HG02610 (cell line): ENCODE data around the gene MS4A18.

Experiments
- ATAC-seq: cut with Tn5 transposase; IDR thresholded peaks from one replicate; pipeline ENCODE4 v1.9.1; 2021; ENCODE audit warnings: mild to moderate bottlenecking, moderate library complexity; ENCODE audit not compliant: unreplicated experiment

The MS4A18 gene

DNA sequence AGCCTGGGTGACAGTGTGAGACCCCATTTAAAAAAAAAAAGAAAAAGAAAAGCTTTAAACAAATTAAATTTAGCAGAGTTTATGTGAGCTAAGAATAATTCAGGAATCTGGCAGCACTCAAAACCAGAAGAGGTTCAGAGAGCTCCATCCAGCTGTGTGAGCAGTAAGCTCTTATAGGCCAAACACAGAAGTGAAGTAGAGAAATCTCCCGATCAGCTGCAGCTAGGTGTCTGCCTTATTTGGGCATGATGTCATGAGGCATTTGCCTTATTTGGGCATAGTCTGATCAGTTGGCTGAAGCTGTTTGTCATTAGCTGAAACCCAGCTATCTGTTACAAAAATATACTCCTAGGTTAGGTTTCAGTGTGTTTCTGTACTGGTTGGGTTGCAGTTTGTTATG is 40.4 kb downstream of the MS4A18 start:
- peak; percentile 35 for ATAC-seq

DNA sequence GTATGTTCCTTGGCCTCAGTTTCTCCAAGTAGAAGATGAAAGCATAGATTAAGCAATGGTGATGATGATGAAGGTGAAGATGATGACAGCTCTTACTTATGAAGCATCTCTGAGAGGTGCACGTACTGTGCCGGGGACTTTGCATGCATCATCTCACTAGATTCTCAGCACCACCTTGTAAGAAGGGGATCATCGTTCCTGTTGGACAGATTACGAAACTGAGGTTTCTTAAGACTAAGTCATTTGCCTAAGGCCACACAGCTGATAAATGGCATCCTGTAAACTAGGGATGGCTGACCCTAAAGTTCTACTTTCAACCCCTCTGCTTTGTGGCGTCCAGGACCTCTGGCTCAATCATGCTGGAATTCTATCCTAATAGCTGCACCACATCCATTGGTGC is 40.8 kb downstream of the MS4A18 start:
- no peak for ATAC-seq

- no peak for ATAC-seq
Measured at GRCh38 chr11:60766547-60766946, 42.0 kb downstream of the MS4A18 start.

DNA sequence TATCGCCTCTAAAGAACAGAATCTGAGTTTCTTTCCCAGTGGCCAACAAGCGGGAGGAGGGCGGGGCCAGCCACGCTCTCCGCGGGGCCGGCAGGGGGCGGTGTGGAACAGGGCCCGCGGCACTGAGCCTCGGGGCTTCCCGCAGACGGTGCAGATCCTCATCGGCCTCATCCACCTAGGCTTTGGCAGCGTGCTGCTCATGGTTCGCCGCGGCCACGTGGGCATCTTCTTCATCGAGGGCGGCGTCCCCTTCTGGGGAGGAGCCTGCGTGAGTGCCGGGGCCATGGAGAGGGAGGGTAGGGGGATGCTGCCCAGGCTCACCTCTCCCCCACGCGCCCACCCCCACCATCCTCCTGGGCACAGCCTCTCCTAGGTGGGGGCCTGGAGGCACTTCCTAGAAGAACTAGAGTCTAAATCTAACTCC is 42.9 kb downstream of the MS4A18 start:
- no peak for ATAC-seq

DNA sequence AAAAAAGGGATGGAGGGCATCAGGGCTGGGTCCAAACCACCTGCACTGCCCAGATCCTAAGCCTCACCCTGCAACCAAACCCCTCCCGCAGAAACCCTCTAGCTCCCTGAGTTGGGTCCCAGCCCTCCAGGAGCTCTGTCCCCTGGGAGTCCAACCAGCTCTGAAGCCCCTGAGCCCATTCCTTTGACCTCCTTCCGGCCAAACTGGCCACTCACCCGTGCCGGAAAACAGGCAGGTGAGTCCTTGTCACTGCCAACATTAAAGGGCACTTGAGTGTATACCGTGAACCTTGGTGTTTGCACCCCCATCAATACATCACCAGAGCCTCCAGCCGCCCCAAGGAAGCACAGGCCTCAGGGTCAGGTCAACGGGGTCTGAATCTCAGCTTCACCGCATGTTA is 43.7 kb downstream of the MS4A18 start:
- no peak for ATAC-seq

DNA sequence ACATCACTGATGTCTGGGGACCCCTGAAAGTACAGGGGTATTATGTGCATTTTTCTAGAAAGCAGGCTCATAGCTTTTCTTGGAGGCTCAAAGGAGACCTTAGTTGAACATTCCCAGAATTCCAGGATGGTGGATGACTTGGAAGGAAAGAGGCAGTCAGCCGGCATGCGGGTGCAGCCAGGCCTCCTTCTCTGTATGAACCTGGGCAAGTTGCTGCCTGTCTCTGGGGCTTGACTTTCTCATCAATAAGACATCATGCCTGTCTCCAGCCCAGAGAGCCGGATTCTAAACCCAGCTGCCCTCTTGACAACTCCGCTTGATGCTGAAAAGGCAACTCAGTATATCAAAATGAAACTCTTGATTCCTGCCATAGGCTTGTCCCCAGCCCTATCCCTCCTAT is 44.8 kb downstream of the MS4A18 start:
- no peak for ATAC-seq

GRCh38 chr11:60769811-60770210 is 45.3 kb downstream of the MS4A18 start:
- ATAC-seq = no peak

GRCh38 chr11:60771146-60771545 is 46.6 kb downstream of the MS4A18 start:
- ATAC-seq = no peak

DNA sequence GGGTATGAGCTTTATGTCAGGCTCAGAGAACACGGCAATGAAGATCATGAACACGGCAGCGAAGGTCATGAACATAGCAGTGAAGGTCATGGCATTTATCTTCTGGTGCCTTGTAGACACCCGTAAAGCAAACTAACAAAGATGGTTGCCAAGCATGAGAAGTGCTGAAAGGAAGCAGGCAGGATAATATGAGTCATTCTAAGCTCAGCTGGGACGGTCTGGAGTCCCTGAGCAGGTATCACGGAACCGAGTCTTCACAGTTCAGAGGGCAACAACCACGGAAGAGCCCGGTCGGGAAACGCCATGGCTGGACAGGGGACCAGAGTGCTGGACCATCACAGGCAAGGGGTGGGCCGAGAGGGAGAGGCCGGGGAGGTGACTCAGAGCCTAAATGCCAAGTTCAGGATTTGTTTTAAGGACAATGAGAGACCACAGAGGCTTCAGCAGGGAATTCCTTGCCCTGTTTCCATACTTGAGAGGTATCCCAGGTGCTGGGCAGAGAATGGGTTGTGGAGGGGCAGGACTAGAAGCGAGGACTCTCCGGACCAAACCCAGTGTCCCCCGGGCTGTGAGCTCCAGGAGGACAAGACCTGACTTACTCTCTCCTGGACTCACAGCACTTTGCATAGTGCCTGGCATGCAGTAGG is 47.5 kb downstream of the MS4A18 start:
- ATAC-seq = no peak

GRCh38 chr11:60772666-60773065 is 48.1 kb downstream of the MS4A18 start:
- no peak for ATAC-seq

- ATAC-seq = no peak
Measured at GRCh38 chr11:60774726-60775125, 50.2 kb downstream of the MS4A18 start.

GRCh38 chr11:60775420-60775961 is 51.0 kb downstream of the MS4A18 start:
- peak; percentile 49 for ATAC-seq

- ATAC-seq = no peak
Measured at GRCh38 chr11:60776167-60776566, 51.6 kb downstream of the MS4A18 start.

GRCh38 chr11:60777106-60777505 is 52.6 kb downstream of the MS4A18 start:
- ATAC-seq = no peak

DNA sequence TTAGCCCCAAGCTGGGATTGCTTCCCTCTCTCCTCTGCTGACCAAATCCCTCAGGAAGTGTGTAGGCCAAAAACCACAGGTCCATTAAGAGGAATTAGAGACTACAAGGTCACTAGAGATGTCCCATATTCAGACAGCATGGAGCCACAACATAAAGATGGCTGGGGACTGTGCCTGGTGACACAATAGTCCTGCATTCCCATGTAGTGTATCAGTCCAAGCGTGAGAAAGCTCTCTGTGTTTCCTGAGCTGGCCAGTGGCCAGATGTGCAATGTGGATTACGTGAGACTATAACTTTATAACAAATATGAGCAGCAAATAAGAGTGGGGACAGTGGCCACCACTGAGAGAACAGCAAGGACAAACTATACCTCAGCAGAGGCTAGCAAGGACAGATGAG is 53.1 kb downstream of the MS4A18 start:
- ATAC-seq = no peak

DNA sequence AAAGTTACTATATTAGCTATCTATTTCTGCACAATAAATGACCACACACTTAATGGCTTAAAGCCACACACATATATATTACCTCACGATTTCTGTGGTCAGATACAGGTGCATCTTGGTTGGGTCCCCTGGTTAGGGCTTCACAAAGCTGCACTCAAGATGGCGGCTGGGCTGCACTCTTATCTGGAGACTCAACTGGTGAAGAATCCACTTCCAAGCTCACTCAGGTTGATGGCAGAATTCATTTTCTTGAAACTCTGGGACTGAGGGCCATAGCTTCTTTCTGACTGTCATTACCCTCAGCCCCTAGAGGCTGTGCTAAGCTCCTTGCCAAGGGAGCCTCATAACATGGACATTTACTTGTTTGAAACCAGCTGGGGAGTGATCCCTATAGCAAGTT is 55.5 kb downstream of the MS4A18 start:
- no peak for ATAC-seq

DNA sequence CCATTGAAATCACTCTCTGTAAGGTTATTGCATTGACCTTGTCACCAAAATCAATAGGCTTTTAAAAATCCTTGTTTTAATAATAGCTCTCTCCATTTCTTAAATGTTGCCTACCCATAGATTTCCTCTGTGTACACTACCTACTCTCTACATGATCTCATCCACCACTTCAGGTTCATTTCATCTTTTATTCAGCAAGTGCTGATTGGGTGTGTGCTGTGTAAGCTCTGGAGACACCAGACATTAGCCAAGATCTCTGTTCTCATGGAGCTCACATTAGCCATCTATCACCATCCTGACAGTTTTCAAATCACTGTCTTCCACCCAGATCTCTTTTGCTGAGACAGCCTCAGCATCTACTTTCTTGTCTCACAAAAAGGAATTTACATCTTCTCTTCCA is 56.3 kb downstream of the MS4A18 start:
- no peak for ATAC-seq

DNA sequence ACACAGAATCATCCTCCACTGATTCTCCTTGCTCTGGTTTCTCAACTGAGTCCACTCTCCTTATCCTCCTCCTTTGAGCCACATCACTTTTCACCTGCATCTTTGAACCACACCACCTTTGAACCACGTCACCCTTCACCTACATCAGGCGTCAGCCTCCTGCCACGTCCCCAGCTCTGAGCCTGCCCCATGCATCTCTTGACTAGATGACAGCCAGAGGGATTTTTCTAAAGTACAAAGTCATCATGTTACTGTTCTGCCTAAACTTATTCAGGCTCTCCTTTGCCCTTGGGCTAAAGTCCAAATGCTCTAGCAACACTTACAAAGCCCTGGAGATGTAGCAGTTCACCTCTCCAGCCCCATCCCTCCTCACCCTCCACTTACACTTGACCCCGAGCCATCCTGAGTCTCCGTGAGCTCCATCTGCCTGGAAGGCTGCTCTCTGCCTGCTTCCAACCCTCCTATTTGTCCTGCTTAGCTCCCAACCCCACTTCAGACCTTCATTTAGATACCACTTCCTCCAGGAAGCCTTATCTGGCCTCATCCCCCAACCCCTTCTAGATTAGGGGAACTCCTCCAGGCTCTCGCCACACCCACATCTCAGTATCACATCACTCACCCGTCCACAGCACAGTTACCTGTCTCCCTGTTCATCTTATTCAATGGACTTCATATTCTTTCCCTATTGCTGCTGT is 56.9 kb downstream of the MS4A18 start:
- no peak for ATAC-seq

DNA sequence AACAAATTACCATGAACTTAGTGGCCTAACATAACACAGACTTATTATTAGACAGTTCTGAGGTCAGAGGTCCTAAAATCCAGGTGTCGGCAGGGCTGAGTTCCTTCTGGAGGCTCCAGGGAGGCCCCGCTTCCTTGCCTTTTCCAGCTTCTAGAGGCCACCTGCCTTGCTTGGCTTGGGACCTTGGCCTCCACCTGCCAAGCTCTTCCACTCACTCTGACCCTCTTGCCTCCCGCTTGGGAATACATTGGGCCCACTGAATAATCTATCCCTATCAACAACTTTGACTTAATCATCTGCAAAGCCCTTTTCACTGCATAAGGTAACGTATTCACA is 57.4 kb downstream of the MS4A18 start:
- no peak for ATAC-seq

DNA sequence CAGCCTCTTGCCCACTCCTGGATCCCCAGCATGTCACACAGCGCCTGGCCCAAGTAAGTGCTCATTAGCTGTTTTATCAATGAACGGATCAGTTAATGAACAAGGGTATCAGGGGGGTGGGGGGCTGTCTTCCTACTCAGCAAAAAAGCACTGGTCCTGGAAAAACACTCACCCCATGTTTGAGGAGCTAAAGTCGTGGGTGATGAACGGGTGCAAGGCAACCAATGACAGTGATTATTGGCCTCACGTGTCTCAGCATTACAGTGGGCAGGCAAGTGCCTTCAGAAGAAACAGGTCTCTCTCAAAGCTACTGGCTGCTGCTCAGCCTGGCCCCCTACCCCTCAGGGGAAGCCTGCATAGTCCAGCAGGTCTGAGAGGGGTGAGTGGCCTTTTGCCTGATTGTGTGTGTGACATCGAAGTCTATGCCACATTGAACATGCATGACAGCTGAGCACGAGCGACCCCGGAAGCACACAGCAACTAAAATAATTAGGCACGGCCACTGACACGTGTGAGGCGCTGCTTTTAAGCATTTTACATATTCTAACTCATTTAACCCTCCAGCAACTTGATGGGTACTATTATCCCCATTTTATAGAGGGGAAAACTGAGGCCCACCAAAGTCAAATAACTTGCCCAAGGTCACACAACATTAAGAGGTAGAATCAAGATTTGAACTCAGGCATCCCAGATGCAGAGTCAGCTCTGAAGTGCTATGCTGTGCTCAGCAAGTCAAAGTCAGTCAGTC is 58.0 kb downstream of the MS4A18 start:
- ATAC-seq = no peak

- no peak for ATAC-seq
Measured at GRCh38 chr11:60783141-60783484, 58.6 kb downstream of the MS4A18 start.

DNA sequence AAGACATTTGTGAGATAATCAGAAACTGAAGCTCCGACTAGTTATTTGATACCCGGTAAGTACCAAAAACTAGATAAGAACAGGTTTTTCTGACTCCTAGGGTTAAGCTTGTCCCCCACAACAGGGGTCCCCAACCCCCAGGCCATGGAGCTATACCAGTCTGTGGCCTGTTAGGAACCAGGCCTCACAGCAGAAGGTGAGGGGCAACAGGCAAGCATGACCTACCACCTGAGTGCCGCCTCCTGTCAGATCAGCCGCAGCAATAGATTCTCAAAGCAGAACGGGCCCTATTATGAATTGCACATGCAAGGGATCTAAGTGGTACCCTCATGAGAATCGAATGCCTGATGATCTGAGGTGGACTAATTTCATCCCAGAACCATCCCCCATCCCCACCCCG is 59.4 kb downstream of the MS4A18 start:
- ATAC-seq = no peak
